OCI-LY3 (cell line): ENCODE measurements around the gene SIN3A.

Source experiments
- H2AFZ ChIP-seq: fragments of 200-600, 300-600 bp; shearing (Covaris generic); 2 replicates; pipeline ENCODE4 v1.6.0; 2014; ENCODE audit warnings: antibody characterized with exemption, low read depth, low read length
- H3K27ac ChIP-seq: fragments of 200-600, 300-600 bp; sonication (generic); 2 replicates; pipeline ENCODE4 v1.5.1; 2014; ENCODE audit warnings: mild to moderate bottlenecking, low read length, moderate library complexity, mixed read lengths
- H3K27me3 ChIP-seq: fragments of 200-600, 300-600 bp; sonication (generic); 2 replicates; pipeline ENCODE4 v1.6.1; 2014; ENCODE audit warnings: low read depth, low read length, mixed read lengths
- H3K36me3 ChIP-seq: fragments of 200-600, 300-600 bp; sonication (generic); replicated peaks from 2 replicates; pipeline ENCODE3; 2014; ENCODE audit warnings: low read depth, low read length, mixed read lengths
- H3K4me1 ChIP-seq: fragments of 300-600, 200-600 bp; sonication (generic); 2 replicates; pipeline ENCODE4 v1.6.1; 2014; ENCODE audit warnings: low read length, mixed read lengths
- H3K4me2 ChIP-seq: fragments of 200-600, 300-600 bp; sonication (generic); 2 replicates; pipeline ENCODE4 v1.6.1; 2014; ENCODE audit warnings: low read length, mixed read lengths
- H3K4me3 ChIP-seq: fragments of 300-600, 200-600 bp; sonication (generic); 2 replicates; pipeline ENCODE4 v1.5.1; 2014; ENCODE audit warnings: antibody characterized with exemption, mild to moderate bottlenecking, low read length, moderate library complexity
- H3K79me2 ChIP-seq: fragments of 300-600, 200-600 bp; shearing (Covaris generic); 2 replicates; pipeline ENCODE4 v1.6.1; 2014; ENCODE audit warnings: mild to moderate bottlenecking, low read length, mixed read lengths
- H3K9ac ChIP-seq: fragments of 300-600, 200-600 bp; shearing (Covaris generic); 2 replicates; pipeline ENCODE4 v1.6.0; 2014; ENCODE audit warnings: mild to moderate bottlenecking, low read length, moderate library complexity
- H3K9me3 ChIP-seq: fragments of 200-600, 300-600 bp; shearing (Covaris generic); 2 replicates; pipeline ENCODE4 v1.6.1; 2014; ENCODE audit warnings: low read length, mixed read lengths; ENCODE audit not compliant: insufficient read depth
- H4K20me1 ChIP-seq: fragments of 200-600, 300-600 bp; sonication (generic); 2 replicates; pipeline ENCODE4 v1.6.1; 2016; ENCODE audit warnings: low read length, mixed read lengths; ENCODE audit not compliant: insufficient read depth
- CTCF ChIP-seq: fragments of 200-600, 300-600 bp; sonication (generic); IDR thresholded peaks from 2 replicates; pipeline ENCODE4 v1.5.1; 2014; ENCODE audit warnings: antibody characterized with exemption, low read length, low read depth
- EZH2phosphoT487 ChIP-seq: fragments of 200-600 bp; shearing (Covaris generic); IDR thresholded peaks from 2 replicates; pipeline ENCODE4 v1.6.1; 2018; ENCODE audit warnings: antibody characterized with exemption, mixed run types, low read depth

The SIN3A gene

GRCh38 chr15:75455424-75455981, 4.0 kb upstream of the SIN3A start:
- H2AFZ ChIP-seq = peak overlapping the region; percentile 87
- H3K79me2 ChIP-seq = peaks cover 24% of the 10 kb centered on the region
- H3K9ac ChIP-seq = peak overlapping the region; percentile 86
- peaks cover 7% of the 10 kb centered on the region for H3K4me1 ChIP-seq
- H3K4me2 ChIP-seq = peak overlapping the region; percentile 92
- H3K27ac ChIP-seq = peak overlapping the region; percentile 82
- TF ChIP-seq EZH2phosphoT487 (no peak), CTCF (no peak)
- no peaks in the 10 kb centered on the region for H3K27me3 ChIP-seq
- H3K4me3 ChIP-seq = peak overlapping the region; percentile 87
- H4K20me1 ChIP-seq = peaks cover 3% of the 10 kb centered on the region
- no peaks in the 10 kb centered on the region for H3K36me3 ChIP-seq
- no peaks in the 10 kb centered on the region for H3K9me3 ChIP-seq

- peaks cover 32% of the 10 kb centered on the region for H3K79me2 ChIP-seq
Measured at GRCh38 chr15:75454471-75455378, 3.2 kb upstream of the SIN3A start.

GRCh38 chr15:75453703-75454470, 2.4 kb upstream of the SIN3A start:
- Histone ChIP-seq H3K4me1 (peaks cover 17% of the 10 kb centered on the region), H3K36me3 (no peaks in the 10 kb centered on the region), H3K4me3 (peak overlapping the region; percentile 90), H3K9me3 (no peaks in the 10 kb centered on the region), H4K20me1 (peaks cover 19% of the 10 kb centered on the region), H3K79me2 (peaks cover 40% of the 10 kb centered on the region), H2AFZ (no peak overlapping the region), H3K27ac (peak overlapping the region; percentile 91), H3K27me3 (no peaks in the 10 kb centered on the region), H3K4me2 (peak overlapping the region; percentile 92), H3K9ac (peak overlapping the region; percentile 98)
- no peak for TF ChIP-seq EZH2phosphoT487
- TF ChIP-seq CTCF = no peak

More at GRCh38 chr15:75454471-75455378, 3.2 kb upstream of the SIN3A start:
- TF ChIP-seq CTCF = no peak
- no peak for TF ChIP-seq EZH2phosphoT487
- Histone ChIP-seq H2AFZ (no peak overlapping the region), H3K36me3 (no peaks in the 10 kb centered on the region), H3K9ac (peak overlapping the region; percentile 86), H3K4me2 (peak overlapping the region; percentile 62), H3K4me1 (peaks cover 11% of the 10 kb centered on the region), H3K27me3 (no peaks in the 10 kb centered on the region), H4K20me1 (peaks cover 11% of the 10 kb centered on the region), H3K4me3 (peak overlapping the region; percentile 87), H3K27ac (peak overlapping the region; percentile 82), H3K9me3 (no peaks in the 10 kb centered on the region)
